ENCODE results near the gene FPGS. TPM values are rescaled to one million over a fixed set of nuclear protein-coding genes. Genes with fewer than 3 reads are reported as not detected.

FPGS gene
- total and polyA plus RNA-seq, 9 donors: 18.9 to 209 (median 154) TPM

DNA sequence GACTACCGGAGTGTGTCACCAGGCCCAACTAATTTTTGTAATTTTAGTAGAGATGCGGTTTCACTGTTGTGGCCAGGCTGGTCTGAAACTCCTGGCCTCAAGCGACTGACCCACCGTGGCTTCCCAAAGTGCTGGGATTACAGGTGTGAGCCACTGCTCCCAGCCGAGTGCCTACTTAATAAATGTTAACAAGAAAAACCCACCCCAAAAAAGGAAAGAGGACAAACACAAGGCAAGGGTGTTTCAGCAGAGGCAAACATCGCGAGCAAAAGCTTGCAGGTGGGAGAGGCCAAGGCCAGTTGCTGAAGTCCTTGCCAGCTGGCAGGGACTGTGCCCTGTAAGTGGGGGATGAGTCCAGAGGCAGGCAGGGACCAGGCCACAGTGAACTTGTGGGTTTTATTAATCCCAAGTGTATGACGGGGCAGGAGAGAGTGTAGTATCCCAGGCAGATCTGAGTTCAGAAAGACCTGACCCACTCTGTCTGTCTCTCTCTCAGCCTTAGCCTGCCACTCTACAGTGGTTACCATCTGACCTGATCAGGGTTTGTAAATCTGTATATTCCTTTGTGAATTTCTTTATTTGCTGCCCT is 6.4 kb upstream of the FPGS start:
- no peaks in the 10 kb centered on the region for H3K36me3 ChIP-seq
- peaks cover 31% of the 10 kb centered on the region for H3K4me1 ChIP-seq (ENCODE audit: insufficient read depth)
- intact Hi-C loops (cut with DNase I): loop anchor here in 1 of 4 donors (10.0 kb wide), 1 partner anchor 68 kb away; no protein-coding TSS in a partner anchor
- WGBS, 3 donors: 9 to 26% (median 11%) methylated on average over 8 of the region's 8 CpGs
- peak; percentile 90 to 93 (median 92) for DNase-seq
- H3K27me3 ChIP-seq: no peaks in the 10 kb centered on the region
- no peak overlapping the region for H3K4me3 ChIP-seq
- H3K9me3 ChIP-seq: no peaks in the 10 kb centered on the region
- TF ChIP-seq POLR2A (IDR thresholded peaks at IDR 0.05): no peak
- no peak for TF ChIP-seq EP300 (IDR thresholded peaks at IDR 0.05)
- TF ChIP-seq CTCF (IDR thresholded peaks at IDR 0.05): no peak
- peak overlapping the region; percentile 68 to 91 for H3K27ac ChIP-seq

- H3K4me3 ChIP-seq: no peak overlapping the region
- WGBS, 3 donors: 9 to 15% (median 13%) methylated on average over 11 of the region's 11 CpGs
- no peaks in the 10 kb centered on the region for H3K9me3 ChIP-seq
- TF ChIP-seq EP300 (IDR thresholded peaks at IDR 0.05) (no peak), CTCF (IDR thresholded peaks at IDR 0.05) (no peak), POLR2A (IDR thresholded peaks at IDR 0.05) (no peak)
- intact Hi-C loops (cut with DNase I): loop anchor here in 1 of 4 donors (10.0 kb wide), 1 partner anchor 68 kb away; no protein-coding TSS in a partner anchor
- no peaks in the 10 kb centered on the region for H3K27me3 ChIP-seq
- no peaks in the 10 kb centered on the region for H3K36me3 ChIP-seq
- peaks cover 33% of the 10 kb centered on the region for H3K4me1 ChIP-seq (ENCODE audit: insufficient read depth)
- DNase-seq: peak in 3 of 5 donors; percentile 15 to 49 (median 36)
- H3K27ac ChIP-seq: peak overlapping the region; percentile 68 to 91
These were observed 5.8 kb upstream of the FPGS start for GRCh38 chr9:127796852-127797370.

DNA sequence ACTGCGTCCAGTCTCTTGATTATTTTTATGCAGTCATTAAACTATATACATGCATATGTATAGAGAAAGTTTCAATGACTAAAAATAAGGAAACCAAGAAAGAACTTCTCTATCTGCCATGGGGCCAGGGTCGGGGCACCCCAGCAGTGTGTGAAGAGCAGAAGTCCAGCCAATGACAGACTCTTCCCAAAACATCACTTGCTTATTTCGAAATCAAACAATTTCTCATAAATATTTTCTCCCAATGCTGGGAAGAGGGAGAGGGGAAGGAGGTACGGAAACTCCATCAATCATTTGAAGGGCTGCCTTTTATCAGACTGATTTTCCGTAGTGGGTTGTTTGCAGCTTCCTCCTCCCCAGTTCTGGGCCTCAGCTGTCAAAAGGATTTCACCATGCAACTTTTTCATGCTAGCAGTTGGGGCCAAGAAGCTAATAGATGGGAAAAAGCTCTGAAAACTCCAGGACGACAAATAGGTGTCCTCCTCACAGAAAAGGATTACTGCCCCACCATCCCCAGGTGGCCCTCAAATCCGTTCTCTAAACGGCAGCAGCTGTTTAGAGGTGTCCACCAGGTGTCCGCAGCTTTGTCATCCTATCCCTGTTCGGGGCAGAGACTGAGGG is 617 bp upstream of the FPGS start:
- 10 to 11% (median 11%) methylated on average over 10 of the region's 10 CpGs for WGBS, 3 donors
- Histone ChIP-seq H3K9me3 (no peaks in the 10 kb centered on the region), H3K4me3 (peak overlapping the region; percentile 73), H3K36me3 (no peaks in the 10 kb centered on the region), H3K27me3 (no peaks in the 10 kb centered on the region), H3K4me1 (ENCODE audit: insufficient read depth) (peaks cover 24% of the 10 kb centered on the region), H3K27ac (peak overlapping the region; percentile 8 to 97)
- peak in 3 of 5 donors; percentile 53 to 81 (median 58) for DNase-seq
- peak; percentile 95 for TF ChIP-seq EP300 (IDR thresholded peaks at IDR 0.05)
- peak; percentile 52 for TF ChIP-seq POLR2A (IDR thresholded peaks at IDR 0.05)
- TF ChIP-seq CTCF (IDR thresholded peaks at IDR 0.05): peak in 1 of 3 donors; percentile 25
- intact Hi-C loops (cut with DNase I): loop anchor here in 1 of 4 donors (5.0 kb wide), 1 partner anchor 1235 kb away; the partner anchor contains the start of gene MIGA2

GRCh38 chr9:127803507-127804352 is 1.0 kb downstream of the FPGS start:
- intact Hi-C loops (cut with DNase I): loop anchor here in 1 of 4 donors (5.0 kb wide), 1 partner anchor 1234 kb away; the partner anchor contains the start of gene MIGA2
- TF ChIP-seq EP300 (IDR thresholded peaks at IDR 0.05): no peak
- DNase-seq: peak in 2 of 5 donors; percentile 50 to 56

More at GRCh38 chr9:127803507-127804352, 1.0 kb downstream of the FPGS start:
- Histone ChIP-seq H3K9me3 (no peaks in the 10 kb centered on the region), H3K4me3 (peak overlapping the region; percentile 73), H3K36me3 (no peaks in the 10 kb centered on the region), H3K4me1 (ENCODE audit: insufficient read depth) (peaks cover 18% of the 10 kb centered on the region), H3K27me3 (no peaks in the 10 kb centered on the region), H3K27ac (peak overlapping the region; percentile 87 to 97)
- 37 to 38% (median 37%) methylated on average over 18 of the region's 18 CpGs for WGBS, 3 donors

Data from ovary (tissue), 9 donors.